Large intestine (tissue), 3 donors: ENCODE data around the gene LZTS2. TPM values are rescaled to one million over a fixed set of nuclear protein-coding genes. Genes with fewer than 3 reads are reported as not detected.
A peak's percentile ranks its signal among the peaks of the same experiment; 100 is the strongest.
"Not testable (repeated sequence)": the region's sequence is repeated elsewhere in the genome, so short reads cannot be mapped to it uniquely, and the experiment has no call there.

ENCODE experiments used
- DNase-seq, 2 donors: peaks; one replicate each; pipeline versions ENCODE4 v3.0.0 to v3.0.0-alpha.2; 2013
- H3K27ac ChIP-seq: one replicate; pipeline ENCODE4 v1.5.1; 2013; ENCODE audit warnings: low read length
- H3K27me3 ChIP-seq: 2 replicates; pipeline ENCODE4 v1.6.1; 2013; ENCODE audit warnings: low read length; ENCODE audit not compliant: control insufficient read depth, insufficient read depth
- H3K36me3 ChIP-seq: 2 replicates; pipeline ENCODE4 v1.6.1; 2013; ENCODE audit warnings: low read length; ENCODE audit not compliant: control insufficient read depth, insufficient read depth
- H3K4me1 ChIP-seq: one replicate; pipeline ENCODE4 v1.6.1; 2013; ENCODE audit warnings: low read length; ENCODE audit not compliant: control insufficient read depth, insufficient read depth
- H3K4me3 ChIP-seq: one replicate; pipeline ENCODE4 v1.5.1; 2013; ENCODE audit warnings: low read length
- H3K9me3 ChIP-seq: one replicate; pipeline ENCODE4 v1.6.1; 2013; ENCODE audit warnings: mild to moderate bottlenecking, low read depth, low read length, moderate library complexity; ENCODE audit not compliant: control insufficient read depth
- WGBS: methylation state at CpG from one replicate; pipeline ENCODE4 v1.1.5; 2013; ENCODE audit warnings: low lambda C conversion rate; ENCODE audit not compliant: insufficient coverage; 5-methylcytosine and 5-hydroxymethylcytosine counted together
- polyA plus RNA-seq: library from polyadenylated mRNA; unstranded; fragments of 120-200 nt; gene quantifications from one replicate; pipeline ENCODE4 v1.2.1, GENCODE V29; 2013

LZTS2 gene
- polyA plus RNA-seq, 1 donor, result 56.8 TPM

GRCh38 chr10:100969187-100970075 lies 30.2 kb upstream of the LZTS2 start, which contains the start of gene SEMA4G:
Gene SEMA4G, plus strand, starts transcription at chr10:100969504. Its CDS starts 3,409 bp downstream, at chr10:100972913.
- H3K4me3 ChIP-seq, result peak within 1 kb of the TSS; percentile 88
- peak; percentile 34 to 66 for DNase-seq
- peaks cover 30% of the 10 kb centered on the region for H3K4me1 ChIP-seq
- peaks cover 30% of the 10 kb centered on the region for H3K36me3 ChIP-seq
- H3K9me3 ChIP-seq, result no peaks in the 10 kb centered on the region
- no peaks in the 10 kb centered on the region for H3K27me3 ChIP-seq
- peak within 1 kb of the TSS; percentile 94 for H3K27ac ChIP-seq
- WGBS, result no CpG with 5 or more reads among the region's 70 CpGs

GRCh38 chr10:100970076-100970913 lies 29.3 kb upstream of the LZTS2 start:
- Histone ChIP-seq H3K4me3 (peak overlapping the region; percentile 88), H3K36me3 (peaks cover 31% of the 10 kb centered on the region), H3K4me1 (peaks cover 30% of the 10 kb centered on the region), H3K9me3 (no peaks in the 10 kb centered on the region), H3K27me3 (no peaks in the 10 kb centered on the region), H3K27ac (peak overlapping the region; percentile 94)
- no CpG with 5 or more reads among the region's 13 CpGs for WGBS
- peak; percentile 84 to 91 for DNase-seq

- Histone ChIP-seq H3K27ac (peak overlapping the region; percentile 94), H3K27me3 (no peaks in the 10 kb centered on the region), H3K4me1 (peaks cover 30% of the 10 kb centered on the region), H3K36me3 (peaks cover 32% of the 10 kb centered on the region), H3K4me3 (peak overlapping the region; percentile 88), H3K9me3 (no peaks in the 10 kb centered on the region)
- WGBS, result no CpG with 5 or more reads among the region's 4 CpGs
- peak; percentile 70 to 89 for DNase-seq
Measured at GRCh38 chr10:100970914-100971811, 28.4 kb upstream of the LZTS2 start.

- Histone ChIP-seq H3K4me3 (no peak overlapping the region), H3K36me3 (peaks cover 40% of the 10 kb centered on the region), H3K4me1 (peaks cover 30% of the 10 kb centered on the region), H3K9me3 (no peaks in the 10 kb centered on the region), H3K27ac (peak overlapping the region; percentile 94), H3K27me3 (no peaks in the 10 kb centered on the region)
- DNase-seq, result no peak
- WGBS, result no CpG with 5 or more reads among the region's 13 CpGs
Measured at GRCh38 chr10:100972115-100972903, 27.3 kb upstream of the LZTS2 start.

- Histone ChIP-seq H3K27me3 (no peaks in the 10 kb centered on the region), H3K36me3 (peaks cover 47% of the 10 kb centered on the region), H3K4me3 (no peak overlapping the region), H3K27ac (no peak overlapping the region), H3K9me3 (no peaks in the 10 kb centered on the region), H3K4me1 (peaks cover 24% of the 10 kb centered on the region)
- no peak for DNase-seq
- no CpG with 5 or more reads among the region's 6 CpGs for WGBS
Measured at GRCh38 chr10:100972904-100973535, 26.6 kb upstream of the LZTS2 start.

- Histone ChIP-seq H3K36me3 (peaks cover 69% of the 10 kb centered on the region), H3K4me1 (peaks cover 18% of the 10 kb centered on the region)
- not testable (repeated sequence) for H3K4me3 ChIP-seq, H3K27me3 ChIP-seq, DNase-seq, H3K9me3 ChIP-seq, H3K27ac ChIP-seq
- no CpG with 5 or more reads among the region's 8 CpGs for WGBS
Measured at GRCh38 chr10:100975397-100975796, 24.2 kb upstream of the LZTS2 start.

- WGBS, result no CpG with 5 or more reads among the region's 3 CpGs
- no peak for DNase-seq
- Histone ChIP-seq H3K9me3 (no peaks in the 10 kb centered on the region), H3K27ac (no peak overlapping the region), H3K4me3 (no peak overlapping the region), H3K36me3 (peaks cover 83% of the 10 kb centered on the region), H3K27me3 (no peaks in the 10 kb centered on the region), H3K4me1 (peaks cover 12% of the 10 kb centered on the region)
Measured at GRCh38 chr10:100976906-100977305, 22.7 kb upstream of the LZTS2 start.

- no peaks in the 10 kb centered on the region for H3K9me3 ChIP-seq
- peaks cover 7% of the 10 kb centered on the region for H3K4me1 ChIP-seq
- no peak overlapping the region for H3K4me3 ChIP-seq
- no peak overlapping the region for H3K27ac ChIP-seq
- H3K27me3 ChIP-seq, result no peaks in the 10 kb centered on the region
- H3K36me3 ChIP-seq, result peaks cover 88% of the 10 kb centered on the region
- no CpG with 5 or more reads among the region's 6 CpGs for WGBS
- DNase-seq, result no peak
Measured at GRCh38 chr10:100977436-100977835, 22.2 kb upstream of the LZTS2 start.
